Measurements from ENCODE around the gene GPR61.

Gene GPR61

DNA sequence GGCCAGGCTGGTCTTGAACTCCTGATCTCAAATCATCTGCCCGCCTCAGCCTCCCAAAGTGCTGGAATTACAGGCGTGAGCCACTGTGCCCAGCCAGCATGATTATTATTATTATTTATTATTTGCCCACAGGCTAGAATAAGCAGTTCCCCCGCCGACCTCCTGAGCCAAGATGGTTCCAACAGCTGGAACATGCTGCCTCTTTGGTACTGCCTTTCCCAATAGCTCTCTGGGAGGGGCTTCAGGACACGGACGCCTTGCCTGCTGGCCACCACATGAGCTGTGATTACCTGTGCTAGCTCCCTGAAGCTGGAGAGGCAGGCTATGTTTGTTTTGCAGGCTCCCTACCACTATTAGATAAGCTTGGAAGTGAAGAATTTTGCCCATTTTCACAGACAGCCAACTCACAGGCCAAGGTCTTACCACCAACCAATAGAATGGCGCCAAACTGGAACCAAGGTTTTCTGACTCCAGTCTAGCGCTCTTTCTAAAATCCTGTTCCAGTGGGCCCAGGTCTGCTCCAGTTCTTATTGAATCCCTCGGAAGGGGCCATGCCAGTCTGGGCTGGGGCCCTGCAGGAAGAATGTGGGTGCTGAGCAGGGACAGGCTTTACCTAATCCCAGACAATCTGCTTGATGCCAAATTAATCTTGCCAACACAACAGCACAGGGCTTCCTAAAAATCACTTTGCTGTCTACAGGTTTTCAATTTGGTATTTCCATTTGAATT is 2.1 kb upstream of the GPR61 start:
- no peak for DNase-seq

DNA sequence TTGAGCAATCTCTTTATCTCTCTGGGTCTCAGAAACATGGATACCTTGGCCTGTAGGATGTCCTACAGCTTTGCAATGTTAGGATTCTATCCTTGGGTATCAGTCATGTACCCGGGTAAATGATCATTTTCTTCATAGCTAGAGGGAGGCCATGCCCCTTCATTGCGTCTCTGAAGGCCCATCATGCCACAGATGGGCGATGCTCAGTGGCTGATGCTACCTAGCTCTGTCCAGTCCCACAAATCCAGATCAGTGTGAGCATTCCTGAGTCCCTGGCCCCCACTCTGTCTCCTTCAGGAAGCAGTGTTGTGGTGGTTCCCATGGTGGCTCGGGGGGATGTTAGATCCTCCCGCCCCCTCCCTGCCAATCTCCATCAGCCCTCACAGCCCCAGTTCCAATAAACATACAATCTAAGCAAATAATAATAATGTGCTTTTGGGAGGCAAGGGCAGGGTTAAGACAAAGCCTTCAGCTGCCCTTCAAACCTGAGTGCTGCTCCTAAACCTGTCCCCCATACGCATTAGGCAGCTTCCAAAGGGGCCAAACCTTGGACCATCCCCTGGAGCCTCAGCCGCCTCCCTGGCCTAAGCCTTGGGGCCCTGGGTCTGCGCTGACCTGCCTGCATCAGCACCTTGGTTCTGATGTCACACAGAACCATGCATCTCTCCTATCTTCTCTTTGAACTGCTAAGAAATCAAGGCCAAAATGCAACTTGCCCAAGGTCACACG is 681 bp upstream of the GPR61 start:
- no peak for DNase-seq

DNA sequence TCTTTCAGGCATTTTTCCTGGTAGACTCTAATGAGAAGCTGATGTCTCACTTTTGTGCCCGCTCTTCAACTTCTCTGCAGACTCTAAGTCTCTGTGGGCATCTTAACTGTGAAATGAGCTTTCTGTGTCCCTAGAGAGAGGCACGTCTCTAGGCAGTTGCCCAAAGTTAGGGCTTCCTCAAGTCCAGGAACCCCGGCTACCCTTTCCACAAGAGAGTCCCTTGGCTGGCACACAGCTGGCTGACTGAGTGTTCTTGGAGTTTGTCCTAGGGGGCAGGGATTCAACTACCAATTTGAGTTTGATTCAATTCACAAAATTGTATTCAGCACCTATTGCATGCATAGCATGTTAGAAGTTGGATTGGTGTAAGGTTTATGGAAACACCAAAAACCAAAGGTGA is 1.4 kb downstream of the GPR61 start:
- DNase-seq, result no peak

DNA sequence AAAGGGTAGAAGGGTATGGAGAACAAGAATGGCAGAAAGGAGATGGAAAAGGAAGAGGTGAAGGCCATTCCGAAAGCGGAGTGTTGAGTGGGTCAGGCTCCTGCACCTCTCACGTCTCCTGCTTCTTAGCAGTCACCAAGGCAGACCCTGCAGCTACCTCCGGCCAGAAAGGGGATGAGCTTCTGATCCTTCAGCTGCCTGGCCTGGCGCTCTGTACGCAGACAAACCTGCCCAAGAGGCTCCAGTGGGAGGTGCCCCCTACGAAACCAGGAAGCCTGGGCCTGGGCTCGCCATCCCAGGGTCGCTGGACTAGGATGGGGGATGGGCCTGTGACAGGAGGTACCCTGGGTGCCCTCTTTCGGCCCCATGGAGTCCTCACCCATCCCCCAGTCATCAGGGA is 3.0 kb downstream of the GPR61 start:
- no peak for DNase-seq

DNA sequence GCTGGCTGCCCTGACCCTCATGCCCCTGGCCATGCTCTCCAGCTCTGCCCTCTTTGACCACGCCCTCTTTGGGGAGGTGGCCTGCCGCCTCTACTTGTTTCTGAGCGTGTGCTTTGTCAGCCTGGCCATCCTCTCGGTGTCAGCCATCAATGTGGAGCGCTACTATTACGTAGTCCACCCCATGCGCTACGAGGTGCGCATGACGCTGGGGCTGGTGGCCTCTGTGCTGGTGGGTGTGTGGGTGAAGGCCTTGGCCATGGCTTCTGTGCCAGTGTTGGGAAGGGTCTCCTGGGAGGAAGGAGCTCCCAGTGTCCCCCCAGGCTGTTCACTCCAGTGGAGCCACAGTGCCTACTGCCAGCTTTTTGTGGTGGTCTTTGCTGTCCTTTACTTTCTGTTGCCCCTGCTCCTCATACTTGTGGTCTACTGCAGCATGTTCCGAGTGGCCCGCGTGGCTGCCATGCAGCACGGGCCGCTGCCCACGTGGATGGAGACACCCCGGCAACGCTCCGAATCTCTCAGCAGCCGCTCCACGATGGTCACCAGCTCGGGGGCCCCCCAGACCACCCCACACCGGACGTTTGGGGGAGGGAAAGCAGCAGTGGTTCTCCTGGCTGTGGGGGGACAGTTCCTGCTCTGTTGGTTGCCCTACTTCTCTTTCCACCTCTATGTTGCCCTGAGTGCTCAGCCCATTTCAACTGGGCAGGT is 3.8 kb downstream of the GPR61 start:
- DNase-seq, result no peak

DNA sequence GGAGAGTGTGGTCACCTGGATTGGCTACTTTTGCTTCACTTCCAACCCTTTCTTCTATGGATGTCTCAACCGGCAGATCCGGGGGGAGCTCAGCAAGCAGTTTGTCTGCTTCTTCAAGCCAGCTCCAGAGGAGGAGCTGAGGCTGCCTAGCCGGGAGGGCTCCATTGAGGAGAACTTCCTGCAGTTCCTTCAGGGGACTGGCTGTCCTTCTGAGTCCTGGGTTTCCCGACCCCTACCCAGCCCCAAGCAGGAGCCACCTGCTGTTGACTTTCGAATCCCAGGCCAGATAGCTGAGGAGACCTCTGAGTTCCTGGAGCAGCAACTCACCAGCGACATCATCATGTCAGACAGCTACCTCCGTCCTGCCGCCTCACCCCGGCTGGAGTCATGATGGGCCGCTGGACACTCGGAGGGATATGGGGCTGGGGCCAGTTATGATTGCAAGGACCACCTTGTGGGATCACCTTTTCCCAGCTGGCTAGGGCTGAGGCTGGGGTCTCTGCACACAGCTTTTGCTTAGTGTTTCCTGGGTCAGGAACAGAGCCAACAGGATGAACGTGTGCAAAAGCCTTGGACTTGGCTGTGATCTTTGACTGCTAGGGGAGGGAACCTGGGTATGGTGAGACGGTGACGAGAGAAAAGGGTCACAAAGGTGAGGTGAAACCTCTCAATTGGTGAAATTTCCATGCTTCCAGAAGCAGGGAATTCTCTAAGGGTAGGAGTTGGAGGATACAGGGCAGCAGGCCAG is 4.5 kb downstream of the GPR61 start:
- no peak for DNase-seq

DNA sequence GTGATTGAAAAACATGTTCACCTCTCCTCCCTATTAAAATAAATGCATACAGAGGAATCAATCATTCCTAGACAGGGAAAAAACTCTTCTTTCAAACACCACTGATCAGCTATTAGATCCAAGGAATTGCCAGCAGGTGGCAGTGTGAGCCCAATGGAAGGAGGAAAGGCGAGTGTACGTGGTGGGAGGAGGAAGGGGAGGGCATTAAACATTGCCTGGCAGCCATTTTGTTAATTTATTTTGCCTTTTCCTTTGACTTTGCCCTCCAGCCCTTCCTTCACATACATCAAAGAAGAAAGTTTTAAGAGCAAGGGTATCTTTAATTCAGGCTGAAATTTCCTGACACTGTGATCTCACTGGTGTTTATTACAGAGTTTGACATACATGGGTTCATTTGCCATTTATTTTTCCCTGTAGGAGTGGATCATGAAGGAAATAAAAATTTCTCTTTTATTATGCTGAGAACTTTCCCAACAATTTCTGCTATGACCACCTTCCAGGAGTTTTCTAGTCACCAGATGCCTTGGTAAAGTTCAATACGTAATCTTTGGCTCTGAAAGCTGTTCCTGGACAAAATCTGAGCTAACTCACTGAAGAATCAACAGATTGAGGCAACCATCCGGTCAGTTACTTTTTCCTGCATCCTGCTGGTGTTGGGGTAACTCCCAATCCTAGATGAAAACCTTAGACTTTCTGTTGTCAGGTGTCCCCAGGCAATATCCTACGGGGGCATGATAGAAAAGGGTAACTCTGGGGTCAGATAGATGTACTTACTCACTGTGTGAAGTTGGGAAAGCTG is 6.8 kb downstream of the GPR61 start:
- peak; percentile 40 to 82 (median 65) for DNase-seq

DNA sequence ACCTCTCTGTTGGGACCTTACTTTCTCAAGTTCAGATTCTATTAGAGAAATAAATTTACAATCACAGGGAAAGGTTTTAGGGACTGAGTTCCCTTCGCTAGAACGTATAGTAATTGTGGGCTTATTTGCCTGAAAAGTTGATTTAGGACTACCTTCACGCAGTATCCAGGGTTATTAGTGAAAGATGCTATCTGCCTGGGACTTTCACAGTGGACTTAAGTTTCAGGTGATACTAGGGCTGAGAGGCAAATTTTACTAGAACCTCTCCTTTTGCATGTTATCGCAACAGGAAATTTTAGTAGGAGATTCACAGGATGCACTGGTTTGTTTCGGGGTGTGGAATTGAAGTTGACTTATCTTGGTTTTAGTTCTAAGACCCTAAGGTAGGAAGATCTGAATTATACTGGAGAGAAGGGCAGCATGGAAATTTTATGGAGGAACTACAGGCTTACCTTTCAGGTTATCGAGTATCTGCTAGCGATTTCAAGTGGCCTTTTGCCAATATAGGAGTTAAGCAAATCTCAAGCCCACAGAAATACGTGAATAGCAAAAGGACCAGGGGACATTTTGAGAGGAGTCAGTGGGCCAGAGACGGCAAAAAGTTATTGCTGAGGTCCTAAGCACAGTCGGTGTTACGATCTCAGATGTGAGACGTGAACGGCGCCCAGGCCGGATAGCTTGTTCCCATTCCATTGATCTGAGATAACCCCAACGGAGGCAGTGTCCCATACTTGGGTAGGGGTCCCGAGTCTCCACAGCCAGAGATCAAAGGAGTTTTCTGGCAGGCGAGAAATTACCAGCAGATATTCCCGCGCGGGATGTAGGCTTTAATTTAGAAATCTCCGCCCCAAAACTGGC is 8.0 kb downstream of the GPR61 start:
- peak in 1 of 4 experiments; percentile 32 for DNase-seq

DNA sequence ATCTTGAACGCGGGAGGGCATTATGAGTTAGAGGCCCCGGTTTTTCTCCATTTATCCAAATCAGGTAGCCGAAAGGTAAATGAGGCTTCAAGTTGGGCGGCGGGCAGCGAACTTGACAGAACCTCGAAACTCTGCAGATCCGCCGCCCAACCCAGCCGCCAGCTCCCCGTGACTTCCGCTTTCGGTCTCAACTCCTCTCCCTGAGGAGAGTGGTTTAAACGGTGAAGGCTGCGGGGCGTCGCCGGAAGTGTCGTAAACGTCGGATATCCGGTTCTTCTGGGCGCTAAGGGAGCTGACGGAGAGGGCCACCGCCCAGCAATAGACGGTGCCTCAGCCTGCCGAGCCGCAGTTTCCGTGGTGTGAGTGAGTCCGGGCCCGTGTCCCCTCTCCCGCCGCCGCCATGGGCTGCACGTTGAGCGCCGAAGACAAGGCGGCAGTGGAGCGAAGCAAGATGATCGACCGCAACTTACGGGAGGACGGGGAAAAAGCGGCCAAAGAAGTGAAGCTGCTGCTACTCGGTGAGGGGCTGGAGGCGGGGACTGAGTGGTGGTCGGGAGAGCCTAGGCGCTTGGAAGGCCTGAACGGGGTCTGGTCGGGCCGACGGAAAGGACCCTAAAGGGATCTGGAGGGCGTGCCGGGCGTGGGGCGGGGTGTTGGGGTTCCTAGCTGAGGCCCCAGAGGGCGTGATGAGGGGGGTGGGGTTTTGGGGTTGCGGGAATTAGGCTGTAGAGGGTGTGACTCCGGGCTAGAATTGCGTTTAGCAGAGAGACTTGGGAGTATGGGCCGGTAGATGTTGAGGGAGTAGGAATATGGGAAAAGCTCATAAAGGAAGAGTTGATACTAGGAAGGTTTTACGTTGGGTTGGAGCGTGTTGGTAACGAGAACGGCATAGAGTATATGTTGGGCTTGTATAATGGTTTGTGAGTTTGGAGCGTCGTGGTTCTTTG is 8.9 kb downstream of the GPR61 start, which contains the start of gene GNAI3:
GNAI3 (plus strand) TSS at position 295 of the 947 bp plus-strand sequence; CDS start at position 401, 106 bp downstream.
- peak; percentile 79 to 92 (median 87) for DNase-seq

DNA sequence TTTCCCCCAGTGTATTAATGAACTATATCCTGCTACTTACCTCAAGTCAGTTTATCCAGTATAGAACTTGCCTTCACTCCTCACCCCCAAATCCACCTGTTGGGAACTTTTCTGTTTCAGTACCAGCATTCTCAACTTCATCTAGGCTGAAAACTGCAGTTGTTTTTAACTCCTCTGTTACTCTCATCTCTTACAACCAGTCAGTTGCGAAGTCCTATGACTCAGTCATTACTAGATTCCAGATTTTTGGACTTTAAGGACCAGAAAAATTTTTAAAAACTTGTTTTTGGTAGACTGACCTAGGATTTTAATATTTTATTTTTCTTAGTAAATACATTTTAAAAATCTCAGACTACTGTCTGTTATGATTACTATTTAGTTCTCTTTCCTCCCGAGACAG is 16.9 kb downstream of the GPR61 start:
- DNase-seq, result no peak

DNA sequence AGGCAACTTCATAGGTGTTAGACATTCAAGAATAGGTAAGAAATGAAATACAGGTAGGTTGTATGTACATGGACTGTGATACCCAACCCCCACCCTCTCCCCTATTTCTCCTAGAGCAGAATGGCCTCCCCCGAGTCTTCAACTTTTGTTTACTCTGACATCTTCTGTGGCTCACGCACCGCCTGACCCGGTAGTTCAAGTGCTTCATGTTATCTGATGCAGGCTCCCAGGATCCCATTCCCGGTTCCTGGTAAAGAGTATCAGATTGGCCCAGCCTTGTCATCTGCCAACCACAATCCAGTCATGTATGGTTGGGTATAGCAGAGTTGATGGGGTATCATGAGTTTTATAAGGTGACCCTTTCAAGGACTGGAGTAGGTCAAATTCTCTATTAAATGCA is 17.8 kb downstream of the GPR61 start:
- DNase-seq, result no peak

DNA sequence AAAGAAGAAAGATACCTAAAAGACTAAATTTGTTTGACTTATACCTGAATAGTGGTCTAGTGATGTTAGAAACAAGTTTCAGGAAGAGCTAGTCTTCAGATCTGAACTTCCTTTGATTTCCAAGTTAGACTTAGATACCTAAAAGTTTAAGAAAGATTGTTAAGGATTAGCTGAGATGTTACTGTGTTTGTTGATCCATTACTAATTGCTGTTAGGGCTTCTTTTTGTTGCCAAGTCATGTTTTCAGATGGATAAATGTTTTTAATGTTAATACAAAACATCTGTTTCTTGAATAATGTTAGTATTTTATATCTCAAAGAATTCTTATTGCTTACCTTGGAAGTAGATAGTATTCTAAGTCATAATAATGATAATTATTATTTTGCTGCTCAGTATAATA is 20.3 kb downstream of the GPR61 start:
- DNase-seq, result no peak

DNA sequence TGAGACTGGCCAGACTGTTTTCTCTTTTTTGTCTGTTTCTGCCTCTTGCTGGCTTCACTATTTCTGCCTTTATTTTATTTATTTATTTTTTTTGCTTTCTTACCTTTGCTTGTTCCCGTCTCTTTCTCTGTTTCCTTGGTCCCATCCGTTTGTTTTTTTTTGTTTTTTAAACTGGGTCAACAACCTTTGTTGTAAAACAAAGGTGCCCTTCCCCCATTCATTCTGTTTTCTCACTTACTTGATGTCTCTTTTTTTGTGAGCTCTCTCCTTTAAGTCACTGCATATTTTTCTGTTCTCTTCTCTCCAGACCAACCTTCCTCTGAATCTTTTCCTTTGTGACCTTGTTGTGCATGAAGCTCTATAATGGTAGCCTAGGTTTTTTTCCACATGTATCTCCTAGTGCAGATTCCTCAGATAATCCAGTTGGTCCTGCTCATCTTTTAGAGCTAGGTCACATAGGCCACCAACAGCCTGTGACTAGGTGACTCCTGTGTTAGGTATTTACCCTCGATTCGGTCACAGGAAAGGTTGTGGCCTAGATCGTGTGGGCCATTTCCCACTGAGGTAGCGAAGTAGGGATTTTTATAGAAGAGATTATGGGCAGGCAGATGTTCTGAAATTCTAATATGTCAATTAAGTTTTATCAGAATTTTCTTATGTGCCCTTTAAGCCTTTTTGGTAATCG is 24.7 kb downstream of the GPR61 start:
- DNase-seq, result no peak

DNA sequence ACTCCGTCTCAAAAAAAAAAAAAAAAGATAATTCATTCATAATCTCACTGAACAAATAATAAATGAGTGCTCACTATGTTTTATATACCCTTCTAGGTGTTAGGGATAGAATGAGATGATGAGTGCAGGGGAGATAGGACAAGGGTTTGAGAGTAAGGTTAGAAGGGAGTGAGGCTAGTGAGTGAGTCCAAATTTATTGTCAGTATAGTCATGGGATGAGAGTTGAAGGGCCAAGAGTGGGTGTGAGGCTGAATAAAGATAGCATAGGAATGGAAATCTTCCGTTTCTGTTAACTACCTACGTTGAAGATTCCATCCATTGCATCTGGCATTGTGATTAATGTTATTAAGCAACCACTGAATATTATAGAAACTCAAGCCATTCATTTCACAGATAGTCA is 25.6 kb downstream of the GPR61 start:
- no peak for DNase-seq

DNA sequence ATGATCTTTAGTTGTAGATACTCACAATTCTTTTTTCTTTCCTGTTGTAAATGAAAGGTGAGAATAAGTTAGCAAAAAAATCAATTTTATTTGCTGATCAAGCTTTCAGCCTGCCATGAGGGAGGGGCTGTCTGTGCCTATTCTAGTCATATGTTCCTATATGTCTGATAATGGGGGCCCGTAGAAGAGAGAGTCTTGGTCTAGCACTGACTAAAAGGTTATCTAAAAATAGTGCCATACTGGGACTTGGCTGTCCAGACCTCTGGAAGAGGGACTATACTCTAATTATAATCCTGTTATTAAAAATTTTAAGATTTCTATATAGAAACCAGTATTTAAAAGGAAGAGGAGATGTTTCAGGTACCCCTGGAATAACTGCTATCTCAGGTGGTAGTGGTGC is 27.3 kb downstream of the GPR61 start:
- DNase-seq, result no peak

DNA sequence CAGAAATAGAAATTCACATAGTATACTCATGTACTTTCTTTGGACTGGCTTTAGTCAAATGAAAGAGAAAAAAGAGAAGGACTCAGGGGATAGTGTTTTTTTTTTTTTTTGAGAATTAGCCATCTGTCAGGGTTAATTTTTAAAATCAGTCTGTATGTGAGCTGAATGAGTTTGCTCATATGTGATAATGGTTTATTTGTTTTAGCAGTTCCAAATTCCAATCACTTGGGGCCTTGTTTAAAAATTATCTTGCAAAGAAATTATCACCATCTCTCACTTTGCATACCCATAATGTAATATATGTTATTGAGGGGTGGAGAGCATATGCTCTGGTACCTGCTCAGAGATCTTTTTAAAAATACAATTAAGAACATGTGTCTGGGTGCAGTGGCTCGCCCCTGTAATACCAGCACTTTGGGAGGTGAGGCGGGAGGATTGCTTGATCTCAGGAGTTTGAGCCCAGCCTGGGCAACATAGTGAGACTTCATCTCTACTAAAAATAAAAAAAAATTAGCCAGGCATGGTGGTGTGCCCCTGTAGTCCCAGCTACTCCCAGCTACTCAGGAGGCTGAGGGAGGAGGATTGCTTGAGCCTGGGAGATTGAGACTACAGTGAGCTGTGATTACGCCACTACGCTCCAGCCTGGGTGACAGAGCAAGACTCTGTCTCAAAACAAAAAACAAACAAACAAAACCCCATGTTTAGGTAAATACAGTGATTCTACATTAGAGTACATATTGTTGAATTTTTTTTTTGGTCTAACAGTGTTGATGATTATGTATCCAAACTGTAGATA is 28.4 kb downstream of the GPR61 start:
- DNase-seq, result no peak

DNA sequence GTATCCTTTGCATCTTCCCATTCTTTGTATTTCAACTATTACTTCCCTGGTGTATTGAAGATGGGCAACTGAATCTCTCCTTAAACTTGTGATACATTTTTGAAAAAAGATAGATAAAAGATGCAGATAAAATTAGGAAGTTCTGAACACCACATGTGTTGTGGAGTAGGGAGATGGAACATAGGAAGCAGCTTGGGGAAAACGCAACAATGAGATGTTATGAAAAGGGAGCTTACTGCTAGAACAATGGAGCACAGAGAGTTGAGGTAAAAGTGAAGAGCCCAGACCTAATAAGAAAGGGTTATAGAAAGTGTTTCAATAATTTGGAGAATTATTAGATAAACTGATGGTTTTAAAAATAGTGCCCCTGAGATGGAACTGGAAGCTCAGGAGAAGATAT is 29.7 kb downstream of the GPR61 start:
- DNase-seq, result no peak

DNA sequence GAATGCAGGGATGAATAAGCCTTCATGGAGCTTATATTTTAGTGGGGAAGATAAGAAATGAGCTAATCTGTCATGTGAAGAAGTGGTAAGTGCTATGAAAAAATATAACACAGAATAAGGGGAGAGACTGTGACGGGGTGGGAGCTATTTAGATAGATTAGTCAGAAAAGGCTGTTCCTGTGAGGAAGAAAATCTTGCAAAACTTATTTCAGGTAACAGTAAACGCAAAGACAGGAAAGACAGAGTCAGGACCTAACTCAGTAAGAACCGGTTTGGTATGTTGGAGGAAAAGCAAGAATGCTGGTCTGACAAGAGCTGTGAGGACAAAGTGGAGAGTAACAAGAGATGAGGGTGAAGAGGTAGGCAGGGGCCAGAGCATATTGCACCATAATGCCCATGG is 30.7 kb downstream of the GPR61 start:
- no peak for DNase-seq

DNA sequence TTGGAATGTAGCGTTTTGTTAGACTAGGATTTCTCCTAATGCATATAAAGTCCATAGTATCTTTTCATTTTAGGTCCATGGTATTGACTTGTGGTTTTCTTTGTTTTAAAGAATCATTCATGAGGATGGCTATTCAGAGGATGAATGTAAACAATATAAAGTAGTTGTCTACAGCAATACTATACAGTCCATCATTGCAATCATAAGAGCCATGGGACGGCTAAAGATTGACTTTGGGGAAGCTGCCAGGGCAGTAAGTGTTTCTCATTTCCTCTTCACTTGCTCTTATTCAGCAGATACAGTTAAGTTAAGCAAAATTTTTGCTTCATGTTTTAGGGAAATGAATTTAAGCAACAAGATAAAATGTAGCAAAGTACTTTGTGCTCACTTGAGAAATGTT is 34.1 kb downstream of the GPR61 start:
- DNase-seq, result no peak
